Measurements from ENCODE around the gene SYTL4. TPM values are rescaled to one million over a fixed set of nuclear protein-coding genes. Genes with fewer than 3 reads are reported as not detected.

SYTL4 gene
- total and polyA plus RNA-seq, 2 of the 8 experiments (the other 6 are each of a cell fraction or from before 2014, with no cell fraction given) = 0.11 TPM

- no peak overlapping the region for H3K9ac ChIP-seq (replicated peaks in 1 of 4; ENCODE audit: extremely low read depth in 1 of 4, low read depth in 3 of 4, low read length in 3 of 4)
- H3K36me3 ChIP-seq (ENCODE audit: control insufficient read depth in 2 of 4, insufficient read depth in 4 of 4, low read length in 3 of 4) = no peaks in the 10 kb centered on the region
- no peaks in the 10 kb centered on the region for H3K79me1 ChIP-seq (ENCODE audit: low read depth, low read length)
- H2BK20ac ChIP-seq (ENCODE audit: low read length) = no peak overlapping the region
- no peak overlapping the region for H3K14ac ChIP-seq (ENCODE audit: insufficient read length)
- ChIA-PET POLR2A (ENCODE audit: partially characterized antibody) (no interaction called here), CTCF (ENCODE audit: partially characterized antibody) (interaction anchor here (0.7 to 1.7 kb wide), 3 partner anchors 12 to 49 kb away, joined by 3 to 7 read pairs (median 4); partner anchors contain the start of gene SYTL4)
- no peak overlapping the region for H3K23ac ChIP-seq (ENCODE audit: insufficient read length)
- no peaks in the 10 kb centered on the region for H3K79me2 ChIP-seq (ENCODE audit: control insufficient read depth in 1 of 2, insufficient read depth in 2 of 2, low read length in 2 of 2)
- WGBS, 2 experiments (ENCODE audit: extremely low coverage in 1 of 2, insufficient coverage in 1 of 2, insufficient read length in 1 of 2, insufficient replicate concordance in 2 of 2, low coverage in 1 of 2, low lambda C conversion rate in 2 of 2, missing lambda C conversion rate in 1 of 2) = 95% methylated on average over 2 of the region's 2 CpGs; no CpG with 5 or more reads in 1 of the 2 experiments
- H3K4me1 ChIP-seq (replicated peaks in 1 of 4; ENCODE audit: control insufficient read depth in 3 of 4, insufficient read depth in 4 of 4, low read length in 3 of 4) = no peaks in the 10 kb centered on the region
- H3K9me3 ChIP-seq (ENCODE audit: insufficient read depth in 2 of 2, low read depth in 1 of 2, low read length in 1 of 2) = peaks cover 0 to 6% of the 10 kb centered on the region in 2 experiments; a peak in 1 of 4 replicates
- H3K4me3 ChIP-seq (ENCODE audit: extremely low read depth in 1 of 4, insufficient read depth in 2 of 4, low read depth in 3 of 4, low read length in 4 of 4) = no peak overlapping the region
- H2BK12ac ChIP-seq (ENCODE audit: low read depth, low read length) = no peak overlapping the region
- no peaks in the 10 kb centered on the region for H3K27me3 ChIP-seq (replicated peaks in 1 of 4; ENCODE audit: control insufficient read depth in 3 of 4, extremely low read depth in 1 of 4, insufficient read depth in 3 of 4, low read length in 3 of 4)
- no peak overlapping the region for H4K91ac ChIP-seq (replicated peaks; ENCODE audit: insufficient read length, low read length)
- no peaks in the 10 kb centered on the region for H3K23me2 ChIP-seq (ENCODE audit: low read depth, low read length)
- no peak overlapping the region for H4K8ac ChIP-seq (ENCODE audit: extremely low read depth, insufficient read depth, low read length)
- H2BK120ac ChIP-seq (replicated peaks; ENCODE audit: low read depth, low read length) = no peak overlapping the region
- no peak overlapping the region for H3K18ac ChIP-seq (ENCODE audit: extremely low read depth, low read length)
- no peak overlapping the region for H3K4me2 ChIP-seq (ENCODE audit: insufficient read depth in 1 of 2, low read depth in 2 of 2, low read length in 2 of 2)
- FAIRE-seq (no peak), DNase-seq (ENCODE audit: low read depth in 1 of 2, low spot score in 2 of 2) (no peak)
- H2AFZ ChIP-seq (ENCODE audit: low read length) = no peak overlapping the region
- no peak overlapping the region for H2AK5ac ChIP-seq (ENCODE audit: low read depth, low read length)
- no peaks in the 10 kb centered on the region for H4K20me1 ChIP-seq (replicated peaks in 1 of 2; ENCODE audit: control insufficient read depth in 1 of 2, insufficient read depth in 2 of 2, low read length in 2 of 2)
- no peak overlapping the region for H4K5ac ChIP-seq (ENCODE audit: insufficient read length, low read depth, low read length)
- H2BK15ac ChIP-seq (ENCODE audit: low read length) = no peak overlapping the region
- no peak overlapping the region for H2BK5ac ChIP-seq (ENCODE audit: low read depth, low read length)
- no peak overlapping the region for H3K4ac ChIP-seq (replicated peaks; ENCODE audit: insufficient read length, low read depth, low read length)
- H3K27ac ChIP-seq (ENCODE audit: low read depth, low read length) = no peak overlapping the region
- H3K56ac ChIP-seq (replicated peaks; ENCODE audit: insufficient read length, low read depth, low read length) = no peak overlapping the region
- no peak for TF ChIP-seq SUZ12 (IDR thresholded peaks at IDR 0.05; ENCODE audit: low read length)
- TF ChIP-seq, protein P1, sequence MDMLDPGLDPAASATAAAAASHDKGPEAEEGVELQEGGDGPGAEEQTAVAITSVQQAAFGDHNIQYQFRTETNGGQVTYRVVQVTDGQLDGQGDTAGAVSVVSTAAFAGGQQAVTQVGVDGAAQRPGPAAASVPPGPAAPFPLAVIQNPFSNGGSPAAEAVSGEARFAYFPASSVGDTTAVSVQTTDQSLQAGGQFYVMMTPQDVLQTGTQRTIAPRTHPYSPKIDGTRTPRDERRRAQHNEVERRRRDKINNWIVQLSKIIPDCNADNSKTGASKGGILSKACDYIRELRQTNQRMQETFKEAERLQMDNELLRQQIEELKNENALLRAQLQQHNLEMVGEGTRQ (IDR thresholded peaks at IDR 0.05; ENCODE audit: low read length) = no peak
- no peak for TF ChIP-seq NANOG (IDR thresholded peaks at IDR 0.05; ENCODE audit: insufficient read depth, low read depth, low read length, poor library complexity, severe bottlenecking)
- no peak for TF ChIP-seq MAFK (IDR thresholded peaks at IDR 0.05; ENCODE audit: low read depth, low read length)
- TF ChIP-seq, protein P2, sequence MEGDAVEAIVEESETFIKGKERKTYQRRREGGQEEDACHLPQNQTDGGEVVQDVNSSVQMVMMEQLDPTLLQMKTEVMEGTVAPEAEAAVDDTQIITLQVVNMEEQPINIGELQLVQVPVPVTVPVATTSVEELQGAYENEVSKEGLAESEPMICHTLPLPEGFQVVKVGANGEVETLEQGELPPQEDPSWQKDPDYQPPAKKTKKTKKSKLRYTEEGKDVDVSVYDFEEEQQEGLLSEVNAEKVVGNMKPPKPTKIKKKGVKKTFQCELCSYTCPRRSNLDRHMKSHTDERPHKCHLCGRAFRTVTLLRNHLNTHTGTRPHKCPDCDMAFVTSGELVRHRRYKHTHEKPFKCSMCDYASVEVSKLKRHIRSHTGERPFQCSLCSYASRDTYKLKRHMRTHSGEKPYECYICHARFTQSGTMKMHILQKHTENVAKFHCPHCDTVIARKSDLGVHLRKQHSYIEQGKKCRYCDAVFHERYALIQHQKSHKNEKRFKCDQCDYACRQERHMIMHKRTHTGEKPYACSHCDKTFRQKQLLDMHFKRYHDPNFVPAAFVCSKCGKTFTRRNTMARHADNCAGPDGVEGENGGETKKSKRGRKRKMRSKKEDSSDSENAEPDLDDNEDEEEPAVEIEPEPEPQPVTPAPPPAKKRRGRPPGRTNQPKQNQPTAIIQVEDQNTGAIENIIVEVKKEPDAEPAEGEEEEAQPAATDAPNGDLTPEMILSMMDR (IDR thresholded peaks at IDR 0.05; ENCODE audit: control extremely low read depth in 1 of 3, insufficient read depth in 1 of 3, low read depth in 1 of 3, low read length in 3 of 3) = no peak
- TF ChIP-seq TEAD4 (IDR thresholded peaks at IDR 0.05; ENCODE audit: low read depth, low read length) = no peak
- TF ChIP-seq CHD1 (IDR thresholded peaks at IDR 0.05; ENCODE audit: low read depth, low read length) = no peak
- no peak for TF ChIP-seq SIN3A (conservative IDR thresholded peaks at IDR 0.05 in 1 of 2, IDR thresholded peaks at IDR 0.05 in 1 of 2; ENCODE audit: low read depth in 1 of 2, low read length in 2 of 2)
- TF ChIP-seq BCL11A (IDR thresholded peaks at IDR 0.05; ENCODE audit: low read depth in 2 of 2, low read length in 2 of 2) = no peak
- TF ChIP-seq, protein P3, sequence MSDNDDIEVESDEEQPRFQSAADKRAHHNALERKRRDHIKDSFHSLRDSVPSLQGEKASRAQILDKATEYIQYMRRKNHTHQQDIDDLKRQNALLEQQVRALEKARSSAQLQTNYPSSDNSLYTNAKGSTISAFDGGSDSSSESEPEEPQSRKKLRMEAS (IDR thresholded peaks at IDR 0.05) = no peak
Observed at GRCh38 chrX:100719139-100719538, 12.8 kb downstream of the SYTL4 start.
